ENCODE results near the gene SLC35C1. TPM values are rescaled to one million over a fixed set of nuclear protein-coding genes. Genes with fewer than 3 reads are reported as not detected.
A peak's percentile ranks its signal among the peaks of the same experiment; 100 is the strongest.

The SLC35C1 gene
- total and polyA plus RNA-seq, 5 experiments from 2014 or later: 5.6 to 12.3 (median 10.0) TPM

DNA sequence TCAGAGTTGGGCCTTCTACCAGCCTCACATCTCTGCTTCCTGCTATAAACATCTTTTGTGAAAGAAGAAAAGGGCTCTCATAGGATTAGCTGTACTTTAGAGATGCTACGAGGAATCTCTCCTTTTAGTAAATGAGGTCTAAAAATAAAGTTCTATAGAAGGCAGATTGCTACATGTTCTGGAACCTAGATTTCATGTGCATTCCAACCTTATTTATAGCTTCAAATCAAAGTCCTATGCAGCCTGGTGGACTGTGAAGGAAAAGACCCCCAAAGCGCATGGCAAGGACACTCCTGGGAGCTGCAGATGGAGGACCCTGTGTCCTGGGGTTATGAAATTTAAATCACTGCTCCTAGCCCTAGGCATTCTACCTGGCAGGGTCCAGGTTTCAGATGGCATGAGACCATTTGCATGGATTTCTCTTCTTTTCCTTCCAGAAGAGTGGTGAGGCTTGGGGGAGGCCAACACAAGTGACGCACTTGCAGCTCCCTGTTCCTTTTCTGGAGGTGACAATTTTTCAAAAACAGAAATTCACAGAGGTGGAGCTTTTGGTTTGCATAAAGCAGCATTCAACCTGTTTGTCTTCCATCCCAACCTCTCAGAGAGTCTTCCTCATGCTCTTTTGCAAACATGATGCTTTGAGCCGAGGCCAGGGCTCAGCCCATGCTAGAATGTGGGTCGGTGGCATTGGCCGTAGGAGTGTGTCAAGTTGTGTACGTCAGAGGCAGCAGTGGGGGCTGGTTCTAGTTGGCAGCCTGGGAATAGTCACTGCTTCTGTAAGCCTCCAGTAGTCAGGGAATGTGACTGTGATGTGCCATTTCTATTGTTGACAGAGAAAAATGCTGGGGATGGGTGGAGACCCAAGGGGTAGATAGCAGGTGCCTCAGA, 48.6 kb downstream of the SLC35C1 start:
- Mint-ChIP-seq H3K4me1 (peaks cover 25 to 47% (median 45%) of the 10 kb centered on the region in 4 donors), H3K27ac (peak overlapping the region in 3 of 10 donors; percentile 14 to 67 (median 29)), H3K27me3 (no peaks in the 10 kb centered on the region), H3K4me3 (no peak overlapping the region), H3K9me3 (no peaks in the 10 kb centered on the region), H3K36me3 (peaks cover 4 to 65% (median 15%) of the 10 kb centered on the region in 3 donors)
- ATAC-seq: no peak
- DNase-seq: no peak
- POLR2A ChIA-PET: no interaction called here

GRCh38 chr11:45855308-45855707, 50.4 kb downstream of the SLC35C1 start:
- Mint-ChIP-seq H3K9me3 (no peaks in the 10 kb centered on the region), H3K27ac (no peak overlapping the region), H3K4me3 (no peak overlapping the region), H3K36me3 (peaks cover 4 to 74% (median 19%) of the 10 kb centered on the region in 3 donors), H3K4me1 (peaks cover 17 to 33% (median 31%) of the 10 kb centered on the region in 4 donors), H3K27me3 (no peaks in the 10 kb centered on the region)
- ATAC-seq: no peak
- POLR2A ChIA-PET: no interaction called here
- no peak for DNase-seq

- ATAC-seq: no peak
- POLR2A ChIA-PET: no interaction called here
- H3K4me1 Mint-ChIP-seq: peaks cover 16 to 25% (median 24%) of the 10 kb centered on the region in 4 donors
- no peaks in the 10 kb centered on the region for H3K27me3 Mint-ChIP-seq
- H3K27ac Mint-ChIP-seq: peak overlapping the region in 1 of 10 donors; percentile 52
- no peak for DNase-seq
- no peaks in the 10 kb centered on the region for H3K9me3 Mint-ChIP-seq
- H3K4me3 Mint-ChIP-seq: no peak overlapping the region
- peaks cover 4 to 75% (median 21%) of the 10 kb centered on the region in 3 donors for H3K36me3 Mint-ChIP-seq
These were observed 51.1 kb downstream of the SLC35C1 start for GRCh38 chr11:45856044-45856468.

DNA sequence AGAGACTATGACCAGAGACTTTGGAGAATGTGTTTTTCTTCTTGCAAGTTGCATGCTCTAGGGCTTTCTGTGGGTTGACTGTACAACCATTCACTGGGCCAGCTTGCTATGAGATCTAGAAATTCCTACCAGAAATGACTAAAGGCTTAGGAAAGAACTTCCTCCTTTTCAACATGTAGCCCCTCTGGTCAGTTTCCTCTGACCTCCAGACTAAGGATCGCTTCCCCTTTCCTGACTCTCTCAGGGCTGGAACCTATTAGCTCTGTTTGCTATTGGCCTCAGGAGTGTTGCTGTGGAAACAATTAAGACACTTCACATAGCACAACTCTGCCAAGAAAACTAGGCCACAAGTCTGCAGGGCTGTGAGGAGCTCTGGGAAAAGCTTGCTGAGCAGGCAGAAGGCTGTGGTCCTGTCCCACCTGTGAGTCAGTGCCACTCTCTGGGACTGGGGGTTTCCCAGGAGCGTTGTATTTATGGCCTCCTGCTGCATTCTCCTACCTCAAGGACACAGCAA, 53.1 kb downstream of the SLC35C1 start:
- Mint-ChIP-seq H3K4me3 (no peak overlapping the region), H3K27me3 (no peaks in the 10 kb centered on the region), H3K36me3 (peaks cover 4 to 87% (median 36%) of the 10 kb centered on the region in 3 donors), H3K4me1 (peaks cover 8 to 10% (median 9%) of the 10 kb centered on the region in 4 donors), H3K9me3 (no peaks in the 10 kb centered on the region), H3K27ac (no peak overlapping the region)
- POLR2A ChIA-PET: interaction anchor here (0.8 kb wide), 1 partner anchor 14 kb away, joined by 3 read pairs; no protein-coding TSS in a partner anchor
- no peak for DNase-seq
- no peak for ATAC-seq

DNA sequence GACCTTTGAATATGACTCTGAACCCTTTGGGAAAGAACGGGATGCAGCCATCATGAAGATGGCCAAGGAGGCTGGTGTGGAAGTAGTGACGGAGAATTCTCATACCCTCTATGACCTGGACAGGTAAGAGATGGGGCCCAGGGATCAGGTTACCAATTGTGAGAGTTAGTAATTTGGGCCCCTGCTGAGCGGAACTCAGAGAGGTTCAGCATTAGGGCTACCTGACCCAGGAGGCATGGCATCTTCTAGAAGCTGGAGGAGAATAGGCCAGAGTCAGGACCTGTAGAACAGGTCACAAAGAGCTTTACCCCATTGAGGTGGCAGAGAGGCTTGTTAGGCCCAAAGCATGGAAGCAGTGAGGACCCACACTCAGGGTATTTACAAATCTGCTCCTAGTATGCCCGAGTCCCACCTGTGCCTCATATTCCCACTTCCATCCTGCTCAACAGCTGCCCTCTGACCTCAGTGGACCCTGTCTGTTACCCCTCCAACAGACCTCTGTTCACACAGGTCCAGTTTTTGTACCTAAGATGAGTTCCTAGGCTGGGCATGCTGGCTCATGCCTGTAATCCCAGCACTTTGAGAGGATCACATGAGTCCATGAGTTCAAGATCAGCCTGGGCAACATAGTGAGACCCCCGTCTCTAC, 53.9 kb downstream of the SLC35C1 start:
- H3K4me3 Mint-ChIP-seq: no peak overlapping the region
- ATAC-seq: no peak
- no peaks in the 10 kb centered on the region for H3K9me3 Mint-ChIP-seq
- peak overlapping the region in 1 of 10 donors; percentile 27 for H3K27ac Mint-ChIP-seq
- no peak for DNase-seq
- no peaks in the 10 kb centered on the region for H3K27me3 Mint-ChIP-seq
- H3K4me1 Mint-ChIP-seq: peaks cover 2 to 8% (median 5%) of the 10 kb centered on the region in 4 donors
- POLR2A ChIA-PET: interaction anchor here (0.8 kb wide), 1 partner anchor 13 kb away, joined by 3 read pairs; no protein-coding TSS in a partner anchor
- H3K36me3 Mint-ChIP-seq: peaks cover 4 to 90% (median 40%) of the 10 kb centered on the region in 3 donors

- ATAC-seq (no peak), DNase-seq (no peak)
- POLR2A ChIA-PET: interaction anchor here (1.3 kb wide), 1 partner anchor 9 kb away, joined by 3 read pairs; no protein-coding TSS in a partner anchor
- no peak overlapping the region for H3K4me3 Mint-ChIP-seq
- no peaks in the 10 kb centered on the region for H3K27me3 Mint-ChIP-seq
- no peaks in the 10 kb centered on the region for H3K9me3 Mint-ChIP-seq
- peaks cover 0 to 6% (median 3%) of the 10 kb centered on the region in 4 donors for H3K4me1 Mint-ChIP-seq
- H3K36me3 Mint-ChIP-seq: peaks cover 4 to 91% (median 40%) of the 10 kb centered on the region in 3 donors
- H3K27ac Mint-ChIP-seq: no peak overlapping the region
These were observed 54.8 kb downstream of the SLC35C1 start for GRCh38 chr11:45859661-45860140.

- Mint-ChIP-seq H3K36me3 (peaks cover 4 to 92% (median 43%) of the 10 kb centered on the region in 3 donors), H3K27me3 (no peaks in the 10 kb centered on the region), H3K9me3 (no peaks in the 10 kb centered on the region), H3K4me3 (no peak overlapping the region), H3K27ac (peak overlapping the region in 1 of 10 donors; percentile 13), H3K4me1 (peaks cover 0 to 6% (median 1%) of the 10 kb centered on the region in 4 donors)
- DNase-seq (no peak), ATAC-seq (no peak)
- POLR2A ChIA-PET: interaction anchor here (1.3 kb wide), 1 partner anchor 9 kb away, joined by 3 read pairs; no protein-coding TSS in a partner anchor
These were observed 55.4 kb downstream of the SLC35C1 start for GRCh38 chr11:45860348-45860747.

DNA sequence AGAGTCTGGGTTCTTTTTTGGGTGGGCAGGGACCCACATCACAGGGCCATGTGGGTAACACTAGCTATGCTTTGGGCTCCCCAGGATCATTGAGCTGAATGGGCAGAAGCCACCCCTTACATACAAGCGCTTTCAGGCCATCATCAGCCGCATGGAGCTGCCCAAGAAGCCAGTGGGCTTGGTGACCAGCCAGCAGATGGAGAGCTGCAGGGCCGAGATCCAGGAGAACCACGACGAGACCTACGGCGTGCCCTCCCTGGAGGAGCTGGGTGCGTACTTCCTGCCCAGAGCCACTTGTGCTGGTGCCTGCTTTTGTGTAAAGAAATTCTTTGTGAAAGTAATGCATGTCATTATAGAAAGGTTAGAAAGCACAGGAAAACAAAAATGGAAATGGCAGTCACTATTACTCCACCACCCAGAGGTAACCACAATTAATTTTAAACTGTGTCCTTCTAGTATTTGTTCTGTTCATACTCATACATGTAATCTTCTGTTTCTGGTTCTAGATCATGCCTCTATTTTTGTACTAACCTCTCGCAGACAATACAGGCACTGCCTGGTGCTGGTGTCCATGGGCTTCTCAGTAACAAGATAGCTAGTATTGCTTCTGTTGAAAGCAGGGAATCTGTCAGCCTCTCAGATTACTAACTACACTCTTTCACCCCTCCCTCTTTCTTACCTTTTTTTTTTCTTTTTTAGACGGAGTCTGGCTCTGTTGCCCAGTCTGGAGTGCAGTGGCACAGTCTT, 56.0 kb downstream of the SLC35C1 start:
- H3K27ac Mint-ChIP-seq: peak overlapping the region in 1 of 10 donors; percentile 13
- peaks cover 0 to 5% (median 1%) of the 10 kb centered on the region in 4 donors for H3K4me1 Mint-ChIP-seq
- H3K4me3 Mint-ChIP-seq: no peak overlapping the region
- H3K9me3 Mint-ChIP-seq: no peaks in the 10 kb centered on the region
- H3K27me3 Mint-ChIP-seq: no peaks in the 10 kb centered on the region
- ATAC-seq (no peak), DNase-seq (no peak)
- peaks cover 6 to 92% (median 43%) of the 10 kb centered on the region in 3 donors for H3K36me3 Mint-ChIP-seq
- POLR2A ChIA-PET: interaction anchor here (0.7 to 1.3 kb wide), 2 partner anchors 10 to 13 kb away, joined by 3 read pairs; no protein-coding TSS in a partner anchor

Other genes starting within 250 kb of the SLC35C1 start
- not detected for gene CHST1, start 139.5 kb upstream of the SLC35C1 start, total RNA-seq
- not detected for gene CHST1, start 139.5 kb upstream of the SLC35C1 start, polyA plus RNA-seq
- 10 to 100 TPM; 59.5 to 64.5 TPM for gene CRY2, start 42.3 kb downstream of the SLC35C1 start, total RNA-seq
- 10 to 100 TPM; 24.3 to 33.4 (median 30.3) TPM for gene CRY2, start 42.3 kb downstream of the SLC35C1 start, polyA plus RNA-seq
- gene MAPK8IP1, start 80.5 kb downstream of the SLC35C1 start, total RNA-seq: 1 to 10 TPM; 1.6 to 2.1 TPM
- gene MAPK8IP1, start 80.5 kb downstream of the SLC35C1 start, polyA plus RNA-seq: not detected
- gene FREY1, start 102.1 kb downstream of the SLC35C1 start, total RNA-seq: 1 to 10 TPM; 3.1 to 3.4 TPM
- gene FREY1, start 102.1 kb downstream of the SLC35C1 start, polyA plus RNA-seq: not detected
- gene PEX16, start 112.7 kb downstream of the SLC35C1 start, total RNA-seq: 10 to 100 TPM; 66.8 to 74.1 TPM
- 10 to 100 TPM; 46.1 to 54.1 (median 53.2) TPM for gene PEX16, start 112.7 kb downstream of the SLC35C1 start, polyA plus RNA-seq
- 1 to 10 TPM; 4.1 to 5.6 TPM for gene LARGE2, start 117.5 kb downstream of the SLC35C1 start, total RNA-seq
- 1 to 10 TPM in 2 of 3 donors, under 1 TPM in 1; 0.71 to 2.0 (median 1.7) TPM for gene LARGE2, start 117.5 kb downstream of the SLC35C1 start, polyA plus RNA-seq